SK-N-SH treated with all-trans-retinoic acid at 6 μM for 48 hours (cell line): ENCODE measurements around the gene NOD2.

Source experiments
- ATAC-seq: fragments of 200-7000 bp; cut with Tn5 transposase; 3 replicates; pipeline ENCODE4 v1.9.1; 2020; ENCODE audit warnings: mild to moderate bottlenecking, moderate library complexity
- GLIS3 ChIP-seq: fragments of 250-450 bp; sonication (Bioruptor Pico); IDR thresholded peaks from 2 replicates; pipeline ENCODE4 v1.5.0; 2020; ENCODE audit warnings: mild to moderate bottlenecking, moderate library complexity
- ISL1 ChIP-seq: fragments of 250-450 bp; sonication (Bioruptor Pico); IDR thresholded peaks from 2 replicates; pipeline ENCODE4 v2.1.2; 2022; ENCODE audit warnings: mild to moderate bottlenecking, moderate library complexity
- OSR1 ChIP-seq: fragments of 250-450 bp; sonication (Bioruptor Pico); IDR thresholded peaks from 2 replicates; pipeline ENCODE4 v1.8.0; 2022; ENCODE audit warnings: moderate library complexity, mild to moderate bottlenecking, inconsistent platforms
- PPARA ChIP-seq: fragments of 250-450 bp; sonication (Bioruptor Pico); IDR thresholded peaks from 2 replicates; pipeline ENCODE4 v1.5.0; 2020; ENCODE audit warnings: mild to moderate bottlenecking, borderline replicate concordance
- SNAI2 ChIP-seq: fragments of 250-450 bp; sonication (Bioruptor Pico); IDR thresholded peaks from 2 replicates; pipeline ENCODE4 v1.5.0; 2020; ENCODE audit warnings: mild to moderate bottlenecking, moderate library complexity
- TCF4 ChIP-seq: fragments of 250-450 bp; sonication (Bioruptor Pico); IDR thresholded peaks from 2 replicates; pipeline ENCODE4 v1.8.0; 2021; ENCODE audit warnings: mild to moderate bottlenecking, moderate library complexity, borderline replicate concordance
- TOX ChIP-seq: fragments of 250-450 bp; sonication (Bioruptor Pico); IDR thresholded peaks from 2 replicates; pipeline ENCODE4 v1.8.0; 2021; ENCODE audit warnings: mild to moderate bottlenecking, moderate library complexity, borderline replicate concordance
- ZC3H10 ChIP-seq: fragments of 250-450 bp; sonication (Bioruptor Pico); IDR thresholded peaks from 2 replicates; pipeline ENCODE4 v1.5.1; 2021; ENCODE audit warnings: mild to moderate bottlenecking, moderate library complexity
- ZFP3 ChIP-seq: fragments of 250-450 bp; sonication (Bioruptor Pico); IDR thresholded peaks from 2 replicates; pipeline ENCODE4 v1.5.0; 2020; ENCODE audit warnings: mild to moderate bottlenecking, moderate library complexity
- ZNF70 ChIP-seq: fragments of 450-650 bp; formaldehyde crosslinking; IDR thresholded peaks from 2 replicates; pipeline ENCODE4 v1.5.0; 2020; ENCODE audit warnings: mild to moderate bottlenecking, moderate library complexity
- ZNF8 ChIP-seq: fragments of 450-650 bp; formaldehyde crosslinking; IDR thresholded peaks from 2 replicates; pipeline ENCODE4 v1.5.0; 2020; ENCODE audit warnings: mild to moderate bottlenecking, moderate library complexity
- TF ChIP-seq, protein P1 (sequence below): fragments of 250-450 bp; sonication (Bioruptor Pico); IDR thresholded peaks from 2 replicates; pipeline ENCODE4 v1.5.0; 2020; ENCODE audit warnings: mild to moderate bottlenecking, moderate library complexity
- TF ChIP-seq, protein P2 (sequence below): fragments of 250-450 bp; sonication (Bioruptor Pico); IDR thresholded peaks from 2 replicates; pipeline ENCODE4 v1.8.0; 2020; ENCODE audit warnings: mild to moderate bottlenecking, moderate library complexity, borderline replicate concordance
- TF ChIP-seq, protein P3 (sequence below): fragments of 250-450 bp; sonication (Bioruptor Pico); IDR thresholded peaks from 2 replicates; pipeline ENCODE4 v1.5.1; 2021; ENCODE audit warnings: mild to moderate bottlenecking, moderate library complexity

Gene NOD2

DNA sequence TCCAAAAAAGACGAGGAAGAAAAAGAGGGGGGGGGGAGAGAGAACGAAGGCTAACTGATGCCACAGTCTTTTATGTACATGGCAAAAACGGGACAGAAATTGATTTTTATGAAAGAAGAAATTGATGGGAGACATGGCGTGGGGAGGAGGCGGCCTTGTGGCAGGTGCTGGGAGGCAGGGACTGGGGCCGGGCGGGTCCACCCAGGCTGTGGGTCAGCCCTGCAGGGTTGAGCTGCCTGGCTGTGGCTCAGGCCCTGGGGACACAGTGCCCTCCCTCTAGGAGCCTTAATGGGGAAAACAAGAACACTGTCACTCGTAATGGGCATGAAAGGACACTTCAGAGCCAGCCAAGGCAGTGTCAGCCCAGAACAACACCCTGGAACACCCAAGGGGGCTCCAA, 47.1 kb upstream of the NOD2 start:
- no peak for ATAC-seq
- TF ChIP-seq SNAI2 (CRISPR knock-in tag) (no peak), ZNF8 (CRISPR knock-in tag) (no peak), OSR1 (CRISPR knock-in tag) (no peak), ZFP3 (CRISPR knock-in tag) (no peak), ZC3H10 (CRISPR knock-in tag) (no peak)
- TF ChIP-seq, protein P1, sequence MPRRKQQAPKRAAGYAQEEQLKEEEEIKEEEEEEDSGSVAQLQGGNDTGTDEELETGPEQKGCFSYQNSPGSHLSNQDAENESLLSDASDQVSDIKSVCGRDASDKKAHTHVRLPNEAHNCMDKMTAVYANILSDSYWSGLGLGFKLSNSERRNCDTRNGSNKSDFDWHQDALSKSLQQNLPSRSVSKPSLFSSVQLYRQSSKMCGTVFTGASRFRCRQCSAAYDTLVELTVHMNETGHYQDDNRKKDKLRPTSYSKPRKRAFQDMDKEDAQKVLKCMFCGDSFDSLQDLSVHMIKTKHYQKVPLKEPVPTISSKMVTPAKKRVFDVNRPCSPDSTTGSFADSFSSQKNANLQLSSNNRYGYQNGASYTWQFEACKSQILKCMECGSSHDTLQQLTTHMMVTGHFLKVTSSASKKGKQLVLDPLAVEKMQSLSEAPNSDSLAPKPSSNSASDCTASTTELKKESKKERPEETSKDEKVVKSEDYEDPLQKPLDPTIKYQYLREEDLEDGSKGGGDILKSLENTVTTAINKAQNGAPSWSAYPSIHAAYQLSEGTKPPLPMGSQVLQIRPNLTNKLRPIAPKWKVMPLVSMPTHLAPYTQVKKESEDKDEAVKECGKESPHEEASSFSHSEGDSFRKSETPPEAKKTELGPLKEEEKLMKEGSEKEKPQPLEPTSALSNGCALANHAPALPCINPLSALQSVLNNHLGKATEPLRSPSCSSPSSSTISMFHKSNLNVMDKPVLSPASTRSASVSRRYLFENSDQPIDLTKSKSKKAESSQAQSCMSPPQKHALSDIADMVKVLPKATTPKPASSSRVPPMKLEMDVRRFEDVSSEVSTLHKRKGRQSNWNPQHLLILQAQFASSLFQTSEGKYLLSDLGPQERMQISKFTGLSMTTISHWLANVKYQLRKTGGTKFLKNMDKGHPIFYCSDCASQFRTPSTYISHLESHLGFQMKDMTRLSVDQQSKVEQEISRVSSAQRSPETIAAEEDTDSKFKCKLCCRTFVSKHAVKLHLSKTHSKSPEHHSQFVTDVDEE (CRISPR knock-in tag) = no peak
- TF ChIP-seq, protein P2, sequence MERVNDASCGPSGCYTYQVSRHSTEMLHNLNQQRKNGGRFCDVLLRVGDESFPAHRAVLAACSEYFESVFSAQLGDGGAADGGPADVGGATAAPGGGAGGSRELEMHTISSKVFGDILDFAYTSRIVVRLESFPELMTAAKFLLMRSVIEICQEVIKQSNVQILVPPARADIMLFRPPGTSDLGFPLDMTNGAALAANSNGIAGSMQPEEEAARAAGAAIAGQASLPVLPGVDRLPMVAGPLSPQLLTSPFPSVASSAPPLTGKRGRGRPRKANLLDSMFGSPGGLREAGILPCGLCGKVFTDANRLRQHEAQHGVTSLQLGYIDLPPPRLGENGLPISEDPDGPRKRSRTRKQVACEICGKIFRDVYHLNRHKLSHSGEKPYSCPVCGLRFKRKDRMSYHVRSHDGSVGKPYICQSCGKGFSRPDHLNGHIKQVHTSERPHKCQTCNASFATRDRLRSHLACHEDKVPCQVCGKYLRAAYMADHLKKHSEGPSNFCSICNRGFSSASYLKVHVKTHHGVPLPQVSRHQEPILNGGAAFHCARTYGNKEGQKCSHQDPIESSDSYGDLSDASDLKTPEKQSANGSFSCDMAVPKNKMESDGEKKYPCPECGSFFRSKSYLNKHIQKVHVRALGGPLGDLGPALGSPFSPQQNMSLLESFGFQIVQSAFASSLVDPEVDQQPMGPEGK (CRISPR knock-in tag) = no peak

DNA sequence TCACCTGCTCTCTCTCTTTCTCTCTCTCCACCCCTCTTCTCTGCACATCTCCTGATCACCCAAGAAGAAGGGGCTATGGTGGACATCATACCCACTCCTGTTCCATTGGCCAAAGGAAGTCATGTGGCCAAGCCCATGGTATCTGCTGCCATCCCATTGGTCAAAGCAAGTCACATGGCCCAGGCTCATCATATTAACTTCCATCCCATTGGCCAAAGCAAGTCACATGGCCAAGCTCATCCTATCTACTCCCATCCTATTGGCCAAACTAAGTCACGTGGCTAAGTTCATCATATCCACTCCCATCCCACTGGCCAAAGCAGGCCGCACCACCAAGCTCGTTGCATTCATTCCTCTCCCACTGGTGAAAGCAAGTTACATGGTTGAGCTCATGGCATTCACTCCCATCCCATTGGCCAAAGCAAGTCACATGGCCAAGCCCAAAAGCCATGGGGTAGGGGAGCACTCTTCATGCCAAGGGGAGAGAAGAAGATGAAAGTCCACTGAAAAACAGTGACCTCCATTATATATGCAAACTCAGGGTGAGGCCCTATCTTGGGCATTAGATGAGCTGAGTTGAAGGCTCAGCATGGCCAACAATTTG, 41.5 kb upstream of the NOD2 start:
- TF ChIP-seq ZNF70 (CRISPR knock-in tag) (no peak), ISL1 (no peak), TCF4 (no peak), GLIS3 (CRISPR knock-in tag) (no peak), PPARA (CRISPR knock-in tag) (no peak), TOX (CRISPR knock-in tag) (no peak)
- TF ChIP-seq, protein P1 (CRISPR knock-in tag) = no peak
- ATAC-seq = no peak

DNA sequence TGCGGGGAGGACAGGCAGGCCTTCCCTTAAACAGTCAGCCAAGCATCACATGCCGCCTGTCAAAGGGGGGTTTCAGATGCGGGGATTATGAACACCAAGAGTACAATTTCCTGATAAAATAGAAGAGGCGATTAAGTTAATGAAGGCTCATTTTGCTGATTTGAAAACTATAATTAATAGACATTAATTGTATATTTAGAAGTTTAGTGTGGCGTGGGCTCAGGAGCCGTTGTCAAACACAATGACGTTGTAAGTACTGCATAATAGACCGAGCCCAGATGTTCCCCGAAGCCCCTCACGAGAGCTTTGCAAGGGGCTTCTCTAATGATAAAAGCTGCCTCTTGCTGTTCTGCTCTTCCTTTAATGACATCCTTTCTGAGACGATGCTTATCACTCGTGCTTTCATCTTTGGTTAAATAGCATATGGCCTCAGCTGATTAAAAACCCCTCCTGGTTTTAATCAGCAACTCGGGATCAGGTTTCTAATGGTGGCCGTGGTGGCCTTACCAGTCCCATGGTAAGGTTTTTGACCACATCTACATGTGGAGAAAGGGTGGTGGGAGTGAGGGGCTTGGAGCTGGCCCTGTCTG, 40.5 kb upstream of the NOD2 start:
- TF ChIP-seq, protein P3, sequence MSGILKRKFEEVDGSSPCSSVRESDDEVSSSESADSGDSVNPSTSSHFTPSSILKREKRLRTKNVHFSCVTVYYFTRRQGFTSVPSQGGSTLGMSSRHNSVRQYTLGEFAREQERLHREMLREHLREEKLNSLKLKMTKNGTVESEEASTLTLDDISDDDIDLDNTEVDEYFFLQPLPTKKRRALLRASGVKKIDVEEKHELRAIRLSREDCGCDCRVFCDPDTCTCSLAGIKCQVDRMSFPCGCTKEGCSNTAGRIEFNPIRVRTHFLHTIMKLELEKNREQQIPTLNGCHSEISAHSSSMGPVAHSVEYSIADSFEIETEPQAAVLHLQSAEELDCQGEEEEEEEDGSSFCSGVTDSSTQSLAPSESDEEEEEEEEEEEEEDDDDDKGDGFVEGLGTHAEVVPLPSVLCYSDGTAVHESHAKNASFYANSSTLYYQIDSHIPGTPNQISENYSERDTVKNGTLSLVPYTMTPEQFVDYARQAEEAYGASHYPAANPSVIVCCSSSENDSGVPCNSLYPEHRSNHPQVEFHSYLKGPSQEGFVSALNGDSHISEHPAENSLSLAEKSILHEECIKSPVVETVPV (CRISPR knock-in tag) = no peak
- TF ChIP-seq, protein P1 (CRISPR knock-in tag) = no peak
- no peak for TF ChIP-seq TOX (CRISPR knock-in tag)
- 0 out of 2 replicates have a peak, but pooled peaks have one; percentile 18 for TF ChIP-seq ZNF70 (CRISPR knock-in tag)
- no peak for ATAC-seq
